ENCODE measurements around the gene HSF2.

Gene HSF2

DNA sequence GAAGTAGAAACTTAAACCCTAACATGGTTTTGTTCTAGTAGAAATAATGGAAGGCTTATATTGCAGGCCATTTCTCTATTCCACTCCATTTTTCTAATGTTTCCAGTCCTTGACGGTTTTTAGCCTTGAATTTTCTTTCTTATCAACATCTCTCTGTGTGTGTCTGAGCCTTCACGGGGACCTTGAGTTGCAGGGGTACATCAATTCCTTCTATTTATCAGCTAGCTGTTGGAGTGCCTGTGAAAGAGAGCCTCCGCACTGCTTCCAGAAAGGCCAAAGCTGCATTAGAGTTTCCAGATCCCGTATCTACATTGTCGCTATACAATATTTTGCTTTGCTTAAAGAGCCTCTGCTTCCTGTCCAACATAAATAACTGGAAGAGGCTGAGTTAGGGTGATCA, 5.4 kb upstream of the HSF2 start:
- no peak for DNase-seq (ENCODE audit: low read depth in 3 of 3)

DNA sequence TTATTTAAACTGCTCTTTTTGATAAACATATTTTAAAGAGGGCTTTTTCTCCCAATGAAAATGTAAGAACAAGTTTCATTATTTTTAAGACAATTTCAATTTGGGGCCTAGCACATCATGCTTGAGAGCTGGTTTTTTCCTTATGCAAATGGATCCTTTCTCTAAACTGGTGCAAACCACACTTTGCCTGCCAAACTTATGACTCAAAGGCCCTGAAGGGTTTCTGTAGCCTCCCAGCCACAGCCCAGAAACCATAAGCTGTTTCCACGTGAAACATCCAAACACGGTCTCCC, 451 bp upstream of the HSF2 start:
- no peak for DNase-seq (ENCODE audit: low read depth in 3 of 3)

DNA sequence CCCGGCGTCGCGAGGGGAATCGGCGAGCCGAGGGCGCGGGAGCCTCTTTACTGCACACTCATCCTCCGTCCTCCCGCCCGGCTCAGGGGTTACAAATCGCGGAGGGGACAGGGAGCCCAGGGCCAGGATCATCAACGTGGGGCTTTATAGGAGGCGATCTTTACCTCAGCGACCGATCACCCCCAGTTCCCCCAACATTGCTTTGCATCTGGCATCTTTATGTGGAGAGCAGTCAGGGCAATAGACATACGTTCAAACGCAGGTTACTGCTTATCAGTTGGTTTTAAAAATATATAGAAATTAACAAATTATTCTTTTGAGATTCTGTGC, 634 bp downstream of the HSF2 start:
- no peak for DNase-seq (ENCODE audit: low read depth in 3 of 3)

DNA sequence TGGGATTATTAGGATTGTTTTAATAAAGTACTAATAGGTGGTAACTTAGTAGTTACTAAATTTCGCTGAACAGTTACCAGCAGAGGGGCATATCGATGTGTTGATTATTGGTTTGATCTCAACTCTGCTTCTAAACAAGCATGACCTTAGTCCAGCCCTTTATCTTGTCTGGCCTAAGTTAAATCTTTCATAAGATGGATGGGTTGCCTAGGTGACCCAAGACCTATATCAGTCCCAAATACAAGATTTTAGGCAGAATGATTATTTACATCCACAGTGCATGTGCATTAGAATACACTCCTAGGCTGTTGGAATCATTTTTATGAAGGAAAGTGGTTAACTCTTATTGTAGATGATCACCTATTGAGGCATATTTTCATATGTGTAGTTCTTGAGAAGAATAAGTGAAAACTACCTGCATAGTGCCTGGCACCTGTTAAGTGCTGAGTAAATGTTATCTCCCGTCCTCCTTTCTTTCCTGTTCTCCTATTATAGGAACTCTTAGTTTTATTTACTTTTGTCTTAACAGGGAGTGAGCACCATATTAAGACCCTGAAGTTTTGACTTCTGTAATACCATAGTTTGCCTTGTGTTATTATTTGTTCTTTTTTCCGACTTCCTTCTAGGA, 1.1 kb downstream of the HSF2 start:
- no peak for DNase-seq (ENCODE audit: low read depth in 3 of 3)

GRCh38 chr6:122401104-122401503, 1.7 kb downstream of the HSF2 start:
- no peak for DNase-seq (ENCODE audit: low read depth in 3 of 3)

- DNase-seq (ENCODE audit: low read depth in 3 of 3) = no peak
These were observed 5.0 kb downstream of the HSF2 start for GRCh38 chr6:122404444-122404843.

GRCh38 chr6:122405417-122405816, 6.0 kb downstream of the HSF2 start:
- no peak for DNase-seq (ENCODE audit: low read depth in 3 of 3)

DNA sequence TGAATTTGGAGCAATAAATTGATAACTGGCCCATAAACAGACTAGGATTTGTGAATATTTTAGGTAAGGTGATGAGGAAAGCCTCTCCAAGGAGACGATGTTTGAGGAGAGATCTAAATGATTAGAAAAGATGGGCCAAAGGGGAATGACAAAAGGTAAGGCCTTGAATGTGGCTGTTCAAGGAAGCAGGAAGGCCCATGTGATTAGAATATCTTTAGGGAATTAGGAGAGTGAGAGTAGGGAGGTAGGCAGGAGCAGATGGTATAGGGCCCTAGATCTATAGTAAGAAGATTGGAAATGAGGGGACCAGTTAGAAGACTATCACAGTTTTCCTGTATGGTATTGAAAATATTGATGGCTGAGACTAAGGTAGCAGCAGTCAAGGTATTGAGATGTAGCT, 6.7 kb downstream of the HSF2 start:
- no peak for DNase-seq (ENCODE audit: low read depth in 3 of 3)

- no peak for DNase-seq (ENCODE audit: low read depth in 3 of 3)
These were observed 8.3 kb downstream of the HSF2 start for GRCh38 chr6:122407712-122408111.

GRCh38 chr6:122408240-122408639, 8.8 kb downstream of the HSF2 start:
- DNase-seq (ENCODE audit: low read depth in 3 of 3) = no peak

DNA sequence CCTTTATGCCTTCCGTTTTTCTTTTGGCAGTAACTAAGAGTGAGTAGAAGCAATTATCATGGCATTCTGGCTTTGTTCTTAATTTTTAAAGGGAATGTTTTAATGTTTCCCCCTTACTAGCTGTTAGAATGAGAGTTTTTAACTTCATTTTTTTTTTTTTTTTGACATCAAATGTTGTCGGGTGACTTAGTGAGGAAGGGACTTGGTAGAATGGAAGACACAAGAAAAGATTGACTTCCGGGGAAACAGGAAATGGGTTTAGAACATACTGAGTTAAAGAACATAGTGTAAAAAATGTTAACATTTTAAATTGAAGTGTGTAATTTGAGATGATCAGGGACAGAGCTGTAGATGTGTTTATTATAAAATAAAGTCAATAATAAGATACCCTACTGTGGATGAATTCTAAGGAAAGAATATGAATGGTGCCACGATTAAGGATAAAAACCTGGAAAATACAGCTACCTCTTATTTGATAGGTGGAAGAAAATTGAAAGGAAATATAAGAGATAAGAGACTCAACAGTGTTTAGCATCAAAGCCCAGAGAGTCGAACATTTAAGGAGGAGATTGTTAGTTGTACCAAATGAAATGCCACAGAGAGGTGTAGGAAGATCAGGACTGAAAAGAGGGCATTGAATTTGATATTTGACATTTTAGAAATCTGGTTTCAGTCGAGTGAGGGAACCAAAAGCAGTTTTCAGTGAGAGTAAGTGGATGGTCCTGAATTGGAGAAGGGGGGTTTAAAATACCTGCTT, 9.4 kb downstream of the HSF2 start:
- DNase-seq (ENCODE audit: low read depth in 3 of 3) = no peak

GRCh38 chr6:122412001-122412400, 12.5 kb downstream of the HSF2 start:
- no peak for DNase-seq (ENCODE audit: low read depth in 3 of 3)

DNA sequence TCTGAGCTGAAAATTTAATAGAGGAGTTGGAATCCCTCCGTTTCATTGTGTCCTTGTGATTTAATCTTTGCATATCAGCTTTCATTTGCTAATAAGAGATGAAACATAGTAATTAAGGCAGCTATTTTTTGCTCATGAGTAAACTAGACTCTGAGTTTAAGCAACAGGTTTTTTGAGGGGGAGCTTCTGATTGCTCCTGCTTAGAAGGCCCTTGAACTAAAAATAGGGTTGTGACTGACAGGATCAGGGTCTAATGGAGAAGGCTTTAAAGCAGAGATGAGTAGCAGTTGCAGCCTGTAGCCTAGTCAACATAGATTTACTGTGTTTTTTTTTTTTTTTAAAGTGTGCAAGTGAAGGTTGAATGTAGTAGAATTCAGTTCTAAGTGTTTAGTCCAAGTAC, 17.4 kb downstream of the HSF2 start:
- no peak for DNase-seq (ENCODE audit: low read depth in 3 of 3)

GRCh38 chr6:122422003-122422402, 22.6 kb downstream of the HSF2 start:
- no peak for DNase-seq (ENCODE audit: low read depth in 3 of 3)

- no peak for DNase-seq (ENCODE audit: low read depth in 3 of 3)
These were observed 23.3 kb downstream of the HSF2 start for GRCh38 chr6:122422614-122423267.

- no peak for DNase-seq (ENCODE audit: low read depth in 3 of 3)
These were observed 24.3 kb downstream of the HSF2 start for GRCh38 chr6:122423734-122424133.

GRCh38 chr6:122426597-122426996, 27.1 kb downstream of the HSF2 start:
- DNase-seq (ENCODE audit: low read depth in 3 of 3) = no peak

GRCh38 chr6:122428781-122429180, 29.3 kb downstream of the HSF2 start:
- no peak for DNase-seq (ENCODE audit: low read depth in 3 of 3)

- DNase-seq (ENCODE audit: low read depth in 3 of 3) = no peak
These were observed 29.9 kb downstream of the HSF2 start for GRCh38 chr6:122429323-122429722.

- no peak for DNase-seq (ENCODE audit: low read depth in 3 of 3)
These were observed 32.3 kb downstream of the HSF2 start for GRCh38 chr6:122431780-122432179.

DNA sequence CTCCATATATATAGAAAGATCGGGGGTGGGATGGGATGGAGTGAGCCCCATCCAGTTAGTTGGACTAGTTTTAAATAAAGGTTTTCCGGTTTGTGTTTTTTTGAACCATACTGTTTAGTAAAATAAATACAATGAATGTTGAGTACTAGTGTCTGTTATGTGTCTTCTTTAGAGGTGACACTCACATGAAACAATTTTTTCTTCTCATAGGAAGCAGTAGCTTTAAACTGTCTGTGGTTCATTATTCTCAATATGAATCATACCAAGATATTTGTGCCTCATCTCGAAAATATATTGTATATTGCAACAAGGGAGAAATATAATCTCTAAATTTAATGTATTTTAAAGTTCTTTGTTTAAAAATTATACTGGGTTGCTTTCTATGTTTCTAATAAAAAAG, 33.4 kb downstream of the HSF2 start:
- DNase-seq (ENCODE audit: low read depth in 3 of 3) = no peak

DNA sequence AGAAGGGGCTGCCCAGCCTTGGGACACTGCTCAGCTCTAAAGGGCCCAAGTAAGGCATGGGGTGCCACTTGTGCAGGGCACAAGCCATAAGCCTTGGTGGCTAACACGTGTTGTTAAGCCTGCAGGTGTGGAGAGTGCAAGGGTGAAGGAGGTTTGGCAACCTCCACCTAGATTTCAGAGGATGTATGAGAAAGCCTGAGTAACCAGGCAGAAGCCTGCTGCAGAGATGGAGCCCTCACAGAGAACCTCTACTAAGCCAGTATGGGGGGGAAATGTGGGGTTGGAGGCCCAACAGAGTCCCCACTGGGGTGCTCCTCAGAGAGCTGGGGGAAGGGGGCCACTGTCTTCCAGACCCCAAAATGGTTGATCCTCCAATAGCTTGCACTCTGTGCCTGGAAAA, 39.5 kb downstream of the HSF2 start:
- DNase-seq (ENCODE audit: low read depth in 3 of 3) = no peak

GRCh38 chr6:122445274-122445673, 45.8 kb downstream of the HSF2 start:
- no peak for DNase-seq (ENCODE audit: low read depth in 3 of 3)

GRCh38 chr6:122449069-122449468, 49.6 kb downstream of the HSF2 start:
- no peak for DNase-seq (ENCODE audit: low read depth in 3 of 3)
